ENCODE measurements around the gene KLHL36. TPM values are rescaled to one million over a fixed set of nuclear protein-coding genes. Genes with fewer than 3 reads are reported as not detected.

Gene KLHL36
- total RNA-seq, result 10 to 100 TPM; 45.1 to 61.8 TPM
- long read RNA-seq, full-length matches to known transcripts, result 20 of 45 reads
- long read RNA-seq, partial matches to known transcripts, result 14 of 45 reads
- long read RNA-seq, other reads (novel, unspliced or antisense), result 11 of 45 reads

GRCh38 chr16:84647828-84648594 lies at the start of gene KLHL36:
Gene KLHL36, plus strand, starts transcription at chr16:84648511. Its CDS starts 2,357 bp downstream, at chr16:84650868.
- DNase-seq (peak; percentile 39 to 72), ATAC-seq (peak; percentile 79)
- intact Hi-C loops (cut with DNase I, micrococcal nuclease), result no loop called here

GRCh38 chr16:84599521-84600202 lies 48.6 kb upstream of the KLHL36 start:
- intact Hi-C loops (cut with DNase I, micrococcal nuclease), result no loop called here
- peak; percentile 21 for ATAC-seq
- DNase-seq, result peak in 1 of 2 donors; percentile 57

- intact Hi-C loops (cut with DNase I, micrococcal nuclease), result no loop called here
- ATAC-seq (peak; percentile 80), DNase-seq (no peak)
Observed at GRCh38 chr16:84600343-84601229, 47.7 kb upstream of the KLHL36 start.

- DNase-seq (peak; percentile 67 to 74), ATAC-seq (no peak)
- intact Hi-C loops (cut with DNase I, micrococcal nuclease), result no loop called here
Observed at GRCh38 chr16:84603140-84603816, 45.0 kb upstream of the KLHL36 start.

- ATAC-seq (no peak), DNase-seq (no peak)
- intact Hi-C loops (cut with DNase I, micrococcal nuclease), result no loop called here
Observed at GRCh38 chr16:84603940-84604339, 44.4 kb upstream of the KLHL36 start.

GRCh38 chr16:84604477-84605013 lies 43.8 kb upstream of the KLHL36 start:
- ATAC-seq (no peak), DNase-seq (no peak)
- intact Hi-C loops (cut with DNase I, micrococcal nuclease), result no loop called here

- intact Hi-C loops (cut with DNase I, micrococcal nuclease), result no loop called here
- ATAC-seq (no peak), DNase-seq (no peak)
Observed at GRCh38 chr16:84605339-84605848, 42.9 kb upstream of the KLHL36 start.

GRCh38 chr16:84606081-84606875 lies 42.0 kb upstream of the KLHL36 start:
- DNase-seq, result no peak
- ATAC-seq, result no peak
- intact Hi-C loops (cut with DNase I, micrococcal nuclease), result no loop called here

GRCh38 chr16:84607061-84607460 lies 41.2 kb upstream of the KLHL36 start:
- ATAC-seq, result no peak
- intact Hi-C loops (cut with DNase I, micrococcal nuclease), result no loop called here

GRCh38 chr16:84607694-84608093 lies 40.6 kb upstream of the KLHL36 start:
- DNase-seq (no peak), ATAC-seq (peak; percentile 35)
- intact Hi-C loops (cut with DNase I, micrococcal nuclease), result no loop called here

More at GRCh38 chr16:84607061-84607460, 41.2 kb upstream of the KLHL36 start:
- DNase-seq, result no peak

- intact Hi-C loops (cut with DNase I, micrococcal nuclease), result no loop called here
- DNase-seq, result no peak
Observed at GRCh38 chr16:84608282-84608681, 40.0 kb upstream of the KLHL36 start.

GRCh38 chr16:84609563-84610177 lies 38.6 kb upstream of the KLHL36 start:
- intact Hi-C loops (cut with DNase I, micrococcal nuclease), result no loop called here
- ATAC-seq (no peak), DNase-seq (no peak)

More at GRCh38 chr16:84608282-84608681, 40.0 kb upstream of the KLHL36 start:
- no peak for ATAC-seq

GRCh38 chr16:84610376-84610775 lies 37.9 kb upstream of the KLHL36 start:
- DNase-seq (no peak), ATAC-seq (no peak)
- intact Hi-C loops (cut with DNase I, micrococcal nuclease), result no loop called here

GRCh38 chr16:84611041-84611440 lies 37.3 kb upstream of the KLHL36 start:
- DNase-seq (no peak), ATAC-seq (no peak)
- intact Hi-C loops (cut with DNase I, micrococcal nuclease), result no loop called here

- ATAC-seq (no peak), DNase-seq (no peak)
- intact Hi-C loops (cut with DNase I, micrococcal nuclease), result no loop called here
Observed at GRCh38 chr16:84612686-84613085, 35.6 kb upstream of the KLHL36 start.

- ATAC-seq, result no peak
- intact Hi-C loops (cut with DNase I, micrococcal nuclease), result no loop called here
- no peak for DNase-seq
Observed at GRCh38 chr16:84613408-84614072, 34.8 kb upstream of the KLHL36 start.
